Testis (tissue), 2 donors: ENCODE results near the gene POLDIP3.
"Not testable (repeated sequence)": the region's sequence is repeated elsewhere in the genome, so short reads cannot be mapped to it uniquely, and the experiment has no call there.

Experiments used
- POLR2A ChIP-seq: fragments of 450-650 bp; IDR thresholded peaks from one replicate; pipeline ENCODE4 v1.6.1; 2017; ENCODE audit warnings: antibody characterized with exemption, mild to moderate bottlenecking, moderate library complexity
- TF ChIP-seq, protein P1 (sequence below), 3 experiments: fragments of 450-650 bp in 2 of 3; fragments of 200-600 bp in 1 of 3; sonication (generic) in 1 of 3; IDR thresholded peaks; one replicate each; pipeline ENCODE4 v1.5.1; 2016 to 2019; ENCODE audit warnings: antibody characterized with exemption in 3 of 3, mild to moderate bottlenecking in 2 of 3, moderate library complexity in 1 of 3

DNA sequence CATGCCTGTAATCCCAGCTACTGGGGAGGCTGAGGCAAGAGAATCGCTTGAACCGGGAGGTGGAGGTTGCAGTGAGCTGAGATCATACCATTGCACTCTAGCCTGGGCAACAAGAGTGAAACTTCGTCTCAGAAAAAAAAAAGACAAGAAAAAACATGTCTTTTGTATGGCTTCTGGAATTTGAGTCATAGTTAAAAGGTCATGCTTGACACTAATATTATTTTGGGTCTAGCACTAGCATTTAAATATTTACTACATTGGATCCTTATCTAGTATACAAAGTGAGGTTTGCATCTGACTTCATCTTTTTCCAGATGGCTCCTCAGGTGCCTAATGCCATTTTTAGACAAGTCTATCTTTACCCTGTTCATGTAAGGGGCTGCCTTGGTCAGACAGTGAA, 50.7 kb downstream of the POLDIP3 start:
- TF ChIP-seq, protein P1, sequence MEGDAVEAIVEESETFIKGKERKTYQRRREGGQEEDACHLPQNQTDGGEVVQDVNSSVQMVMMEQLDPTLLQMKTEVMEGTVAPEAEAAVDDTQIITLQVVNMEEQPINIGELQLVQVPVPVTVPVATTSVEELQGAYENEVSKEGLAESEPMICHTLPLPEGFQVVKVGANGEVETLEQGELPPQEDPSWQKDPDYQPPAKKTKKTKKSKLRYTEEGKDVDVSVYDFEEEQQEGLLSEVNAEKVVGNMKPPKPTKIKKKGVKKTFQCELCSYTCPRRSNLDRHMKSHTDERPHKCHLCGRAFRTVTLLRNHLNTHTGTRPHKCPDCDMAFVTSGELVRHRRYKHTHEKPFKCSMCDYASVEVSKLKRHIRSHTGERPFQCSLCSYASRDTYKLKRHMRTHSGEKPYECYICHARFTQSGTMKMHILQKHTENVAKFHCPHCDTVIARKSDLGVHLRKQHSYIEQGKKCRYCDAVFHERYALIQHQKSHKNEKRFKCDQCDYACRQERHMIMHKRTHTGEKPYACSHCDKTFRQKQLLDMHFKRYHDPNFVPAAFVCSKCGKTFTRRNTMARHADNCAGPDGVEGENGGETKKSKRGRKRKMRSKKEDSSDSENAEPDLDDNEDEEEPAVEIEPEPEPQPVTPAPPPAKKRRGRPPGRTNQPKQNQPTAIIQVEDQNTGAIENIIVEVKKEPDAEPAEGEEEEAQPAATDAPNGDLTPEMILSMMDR (IDR thresholded peaks at IDR 0.05), result not testable (repeated sequence)
- not testable (repeated sequence) for TF ChIP-seq POLR2A
